G401 (cell line): ENCODE measurements around the gene BTBD19. TPM values are rescaled to one million over a fixed set of nuclear protein-coding genes. Genes with fewer than 3 reads are reported as not detected.
A peak's percentile ranks its signal among the peaks of the same experiment; 100 is the strongest.
"Not testable (repeated sequence)": the region's sequence is repeated elsewhere in the genome, so short reads cannot be mapped to it uniquely, and the experiment has no call there.

Experiments
- DNase-seq: peaks from one replicate; pipeline ENCODE4 v3.0.0-alpha.2; 2015; ENCODE audit warnings: low spot score
- in situ Hi-C: cut with HindIII; loops from 2 replicates; pipeline ENCODE4 v1.10.0; 2016; ENCODE audit warnings: low sequenced_read_pairs, mixed read lengths
- total RNA-seq: library from RNA; depleted of rRNA; stranded (reverse); fragments of >200 nt; shearing (Covaris generic); gene quantifications from 2 replicates; pipeline ENCODE4 v1.2.3, GENCODE V29; 2014; rRNA removed

BTBD19 gene
- total RNA-seq = 1.1 and 1.3 TPM in 2 replicates

- DNase-seq = peak; percentile 72
- in situ Hi-C loops = no loop called here
These were observed at the start of gene BTBD19 for GRCh38 chr1:44808063-44808937. BTBD19 (plus strand) TSS chr1:44808523; CDS start chr1:44808821, 298 bp downstream.

GRCh38 chr1:44759077-44759476, 49.2 kb upstream of the BTBD19 start:
- in situ Hi-C loops = no loop called here
- DNase-seq = no peak

- no peak for DNase-seq
These were observed 47.4 kb upstream of the BTBD19 start for GRCh38 chr1:44760876-44761275.

GRCh38 chr1:44766421-44766820, 41.9 kb upstream of the BTBD19 start:
- DNase-seq, in situ Hi-C loops: not testable (repeated sequence)

More at GRCh38 chr1:44760876-44761275, 47.4 kb upstream of the BTBD19 start:
- in situ Hi-C loops = no loop called here

- in situ Hi-C loops = no loop called here
- peak; percentile 95 for DNase-seq
These were observed 33.0 kb upstream of the BTBD19 start, which contains the start of gene RPS8 for GRCh38 chr1:44775078-44775929. RPS8 (plus strand) TSS chr1:44775540; CDS start chr1:44775597, 57 bp downstream.

GRCh38 chr1:44775930-44776729, 32.2 kb upstream of the BTBD19 start:
- in situ Hi-C loops = no loop called here
- no peak for DNase-seq

- in situ Hi-C loops = no loop called here
- DNase-seq = no peak
These were observed 31.6 kb upstream of the BTBD19 start for GRCh38 chr1:44776730-44777068.

- in situ Hi-C loops = no loop called here
- DNase-seq = no peak
These were observed 30.8 kb upstream of the BTBD19 start for GRCh38 chr1:44777547-44777946.

- no peak for DNase-seq
- in situ Hi-C loops = no loop called here
These were observed 30.2 kb upstream of the BTBD19 start for GRCh38 chr1:44777969-44778635.

- DNase-seq = no peak
These were observed 29.4 kb upstream of the BTBD19 start for GRCh38 chr1:44778705-44779576.

GRCh38 chr1:44780583-44781121, 27.7 kb upstream of the BTBD19 start:
- in situ Hi-C loops = no loop called here

More at GRCh38 chr1:44778705-44779576, 29.4 kb upstream of the BTBD19 start:
- in situ Hi-C loops = no loop called here

GRCh38 chr1:44783697-44784093, 24.6 kb upstream of the BTBD19 start:
- in situ Hi-C loops = no loop called here
- DNase-seq = peak; percentile 66

More at GRCh38 chr1:44780583-44781121, 27.7 kb upstream of the BTBD19 start:
- DNase-seq = no peak

GRCh38 chr1:44784094-44785028, 24.0 kb upstream of the BTBD19 start:
- DNase-seq = peak; percentile 82
- in situ Hi-C loops = no loop called here

GRCh38 chr1:44785029-44785380, 23.3 kb upstream of the BTBD19 start:
- in situ Hi-C loops = no loop called here
- DNase-seq = no peak

- no peak for DNase-seq
- in situ Hi-C loops = no loop called here
These were observed 22.7 kb upstream of the BTBD19 start for GRCh38 chr1:44785501-44786137.
